Transverse colon (tissue), 4 donors: ENCODE data around the gene ELFN1. TPM values are rescaled to one million over a fixed set of nuclear protein-coding genes. Genes with fewer than 3 reads are reported as not detected.

ENCODE experiments used
- DNase-seq: peaks from one replicate; pipeline ENCODE4 v3.0.0-alpha.2; 2019
- H3K27ac ChIP-seq, 4 donors: fragments of 200-600 bp; sonication (generic); 2 replicates each; pipeline ENCODE4 v1.5.1; 2016 to 2018; ENCODE audit warnings: inconsistent platforms in 4 of 4
- H3K27me3 ChIP-seq: fragments of 200-600 bp; sonication (generic); 2 replicates; pipeline ENCODE4 v1.5.1; 2017; ENCODE audit warnings: inconsistent platforms
- H3K36me3 ChIP-seq, 4 donors: fragments of 200-600 bp; sonication (generic); 2 replicates each; pipeline ENCODE4 v1.5.1; 2017 to 2019; ENCODE audit warnings: inconsistent platforms in 4 of 4
- H3K4me1 ChIP-seq, 4 donors: fragments of 200-600 bp; sonication (generic); 2 replicates each; pipeline ENCODE4 v1.5.1; 2017 to 2020; ENCODE audit warnings: inconsistent platforms in 4 of 4
- H3K4me3 ChIP-seq, 4 donors: fragments of 200-600 bp; sonication (generic); 1 replicate in 1 of 4; 2 replicates in 3 of 4; pipeline versions ENCODE4 v1.5.1 to v1.6.1; 2017 to 2019; ENCODE audit warnings: inconsistent platforms in 4 of 4
- H3K9me3 ChIP-seq, 2 donors: fragments of 200-600 bp; sonication (generic); 2 replicates each; pipeline ENCODE4 v1.5.1; 2017 to 2019; ENCODE audit warnings: inconsistent platforms in 2 of 2
- EP300 ChIP-seq: sonication (generic); formaldehyde crosslinking; IDR thresholded peaks from one replicate; pipeline ENCODE4 v1.6.1; 2017; ENCODE audit warnings: antibody characterized with exemption, low read depth
- POLR2A ChIP-seq: fragments of 450-650 bp; IDR thresholded peaks from one replicate; pipeline ENCODE4 v1.6.1; 2016; ENCODE audit warnings: antibody characterized with exemption, mild to moderate bottlenecking, moderate library complexity
- POLR2AphosphoS5 ChIP-seq, 3 donors: sonication (generic); formaldehyde crosslinking; IDR thresholded peaks; one replicate each; pipeline ENCODE4 v1.6.1; 2016; ENCODE audit warnings: antibody characterized with exemption in 3 of 3
- WGBS, 2 donors: methylation state at CpG; one replicate each; pipeline ENCODE4 v1.1.5; 2018; ENCODE audit warnings: low coverage in 1 of 2; 5-methylcytosine and 5-hydroxymethylcytosine counted together
- in situ Hi-C, 4 donors: fragments of 200-750 bp; cut with MboI; loops; one replicate each; pipeline versions ENCODE4 v1.15.0 to v1.15.1; 2017; ENCODE audit warnings: low sequenced_read_pairs in 3 of 4, low pct_ligation_motif_present in 1 of 4, low pct_unique_long_range_greater_than_20kb in 1 of 4
- intact Hi-C: fragments of 100-400 bp; cut with DNase I; formaldehyde crosslinking; loops from one replicate; pipeline ENCODE4 v1.15.1; 2023; ENCODE audit warnings: low total_unique reads
- total RNA-seq, 4 donors: library from RNA; depleted of rRNA; stranded (reverse); fragments of >200 nt; gene quantifications; one replicate each; pipeline ENCODE4 v1.1.0, GENCODE V29; 2016
- TF ChIP-seq, protein P1 (sequence below), 5 experiments: fragments of 200-600 bp in 3 of 5; fragments of 450-650 bp in 2 of 5; sonication (generic) in 3 of 5; IDR thresholded peaks; 1 replicate in 2 of 5; 2 replicates in 3 of 5; pipeline ENCODE4 v1.5.1; 2016 to 2017; ENCODE audit warnings: antibody characterized with exemption in 5 of 5, inconsistent platforms in 3 of 5, mild to moderate bottlenecking in 2 of 5, moderate library complexity in 1 of 5

The ELFN1 gene
- total RNA-seq, 4 donors from 2014 or later: 0.14 to 0.60 (median 0.32) TPM; not detected in 1

DNA sequence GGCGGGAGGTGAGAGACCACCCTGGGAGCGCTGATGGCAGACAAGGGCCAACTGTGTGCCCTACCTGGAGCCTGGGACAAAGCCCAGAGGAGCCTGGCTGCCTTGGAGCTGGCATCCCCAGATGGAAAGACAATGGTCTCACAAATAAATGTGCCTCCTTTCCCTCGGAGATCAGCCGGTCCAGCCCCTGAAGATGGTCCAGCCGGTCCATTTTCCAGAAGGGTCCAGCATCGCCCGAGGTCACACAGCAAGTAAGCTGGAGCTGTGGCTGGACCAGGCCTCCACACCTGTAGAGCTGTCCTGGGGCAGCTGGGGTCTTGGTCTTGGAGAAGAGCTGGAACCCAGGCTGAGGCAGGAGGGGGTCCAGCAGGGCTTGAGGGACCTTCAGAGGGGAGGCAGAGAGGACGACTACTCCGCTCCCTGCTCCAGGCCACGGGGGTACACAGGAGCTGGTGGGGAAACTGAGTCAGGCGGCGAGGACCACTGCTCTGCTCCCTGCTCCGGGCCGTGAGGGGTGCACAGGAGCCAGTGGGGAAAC is 3.6 kb downstream of the ELFN1 start:
- TF ChIP-seq POLR2A (no peak), EP300 (no peak), POLR2AphosphoS5 (IDR thresholded peaks at IDR 0.05) (no peak)
- TF ChIP-seq, protein P1, sequence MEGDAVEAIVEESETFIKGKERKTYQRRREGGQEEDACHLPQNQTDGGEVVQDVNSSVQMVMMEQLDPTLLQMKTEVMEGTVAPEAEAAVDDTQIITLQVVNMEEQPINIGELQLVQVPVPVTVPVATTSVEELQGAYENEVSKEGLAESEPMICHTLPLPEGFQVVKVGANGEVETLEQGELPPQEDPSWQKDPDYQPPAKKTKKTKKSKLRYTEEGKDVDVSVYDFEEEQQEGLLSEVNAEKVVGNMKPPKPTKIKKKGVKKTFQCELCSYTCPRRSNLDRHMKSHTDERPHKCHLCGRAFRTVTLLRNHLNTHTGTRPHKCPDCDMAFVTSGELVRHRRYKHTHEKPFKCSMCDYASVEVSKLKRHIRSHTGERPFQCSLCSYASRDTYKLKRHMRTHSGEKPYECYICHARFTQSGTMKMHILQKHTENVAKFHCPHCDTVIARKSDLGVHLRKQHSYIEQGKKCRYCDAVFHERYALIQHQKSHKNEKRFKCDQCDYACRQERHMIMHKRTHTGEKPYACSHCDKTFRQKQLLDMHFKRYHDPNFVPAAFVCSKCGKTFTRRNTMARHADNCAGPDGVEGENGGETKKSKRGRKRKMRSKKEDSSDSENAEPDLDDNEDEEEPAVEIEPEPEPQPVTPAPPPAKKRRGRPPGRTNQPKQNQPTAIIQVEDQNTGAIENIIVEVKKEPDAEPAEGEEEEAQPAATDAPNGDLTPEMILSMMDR (IDR thresholded peaks at IDR 0.05): no peak
- Histone ChIP-seq H3K9me3 (no peaks in the 10 kb centered on the region), H3K4me1 (peaks cover 0 to 19% (median 15%) of the 10 kb centered on the region in 4 donors), H3K27me3 (peaks cover 78% of the 10 kb centered on the region), H3K4me3 (no peak overlapping the region), H3K27ac (no peak overlapping the region), H3K36me3 (no peaks in the 10 kb centered on the region)
- intact Hi-C loops (no loop called here), in situ Hi-C loops (loop anchor here in 2 of 4 donors (25.0 kb wide), 1 partner anchor 539 kb away; no protein-coding TSS in a partner anchor)
- whole genome bisulfite sequencing, 2 donors: 88 to 100% methylated on average over 3 to 13 of the region's 14 CpGs
- DNase-seq: no peak

DNA sequence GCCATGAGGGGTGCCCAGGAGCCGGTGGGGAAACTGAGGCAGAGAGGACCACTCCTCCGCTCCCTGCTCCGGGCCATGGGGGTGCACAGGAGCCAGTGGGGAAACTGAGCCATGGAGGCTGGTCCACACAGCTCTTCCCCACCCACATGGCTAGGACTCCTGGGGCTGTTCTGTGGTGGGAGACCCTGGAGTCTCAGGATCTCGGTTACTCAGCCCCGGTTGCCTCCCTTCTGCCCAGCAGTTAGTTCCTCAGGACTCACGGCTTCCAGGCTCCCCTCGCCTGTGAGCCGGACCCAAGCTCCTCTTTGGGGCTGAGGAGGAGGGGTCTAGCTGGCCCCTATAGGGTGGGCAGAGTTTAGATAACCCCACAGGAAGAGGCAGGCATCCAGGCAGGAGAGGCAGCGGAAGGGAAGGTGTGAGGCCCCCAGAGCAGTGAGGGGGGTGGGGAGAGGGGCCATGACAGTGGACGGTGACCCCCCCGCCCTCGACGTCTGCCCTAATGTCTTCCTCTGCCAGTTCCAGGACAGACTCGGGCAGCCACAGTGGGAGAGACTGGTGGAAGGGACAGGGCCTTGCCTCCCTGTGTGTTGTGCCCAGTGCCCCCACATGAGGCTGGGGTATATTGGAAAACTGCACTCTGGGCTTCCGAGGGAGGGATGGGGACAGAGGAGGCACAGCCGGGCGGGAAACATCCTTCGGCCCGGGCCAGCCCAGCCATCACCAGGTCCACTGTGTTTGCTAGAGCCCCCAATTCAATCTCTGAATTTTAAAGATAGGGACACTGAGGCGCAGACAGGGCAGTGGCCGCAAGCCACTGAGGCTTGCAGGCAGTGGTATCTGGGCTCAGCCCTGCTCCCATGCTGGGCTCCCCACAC is 4.3 kb downstream of the ELFN1 start:
- no peak for DNase-seq
- H3K27ac ChIP-seq: no peak overlapping the region
- H3K9me3 ChIP-seq: no peaks in the 10 kb centered on the region
- intact Hi-C loops: no loop called here
- peaks cover 0 to 15% (median 12%) of the 10 kb centered on the region in 4 donors for H3K4me1 ChIP-seq
- WGBS, 2 donors: 62 to 75% methylated on average over 3 to 19 of the region's 21 CpGs
- TF ChIP-seq POLR2AphosphoS5 (IDR thresholded peaks at IDR 0.05): no peak
- no peak for TF ChIP-seq EP300
- TF ChIP-seq, protein P1 (IDR thresholded peaks at IDR 0.05): no peak
- no peak for TF ChIP-seq POLR2A
- H3K36me3 ChIP-seq: no peaks in the 10 kb centered on the region
- H3K27me3 ChIP-seq: peaks cover 70% of the 10 kb centered on the region
- no peak overlapping the region for H3K4me3 ChIP-seq
- in situ Hi-C loops: loop anchor here in 2 of 4 donors (25.0 kb wide), 1 partner anchor 538 kb away; no protein-coding TSS in a partner anchor

DNA sequence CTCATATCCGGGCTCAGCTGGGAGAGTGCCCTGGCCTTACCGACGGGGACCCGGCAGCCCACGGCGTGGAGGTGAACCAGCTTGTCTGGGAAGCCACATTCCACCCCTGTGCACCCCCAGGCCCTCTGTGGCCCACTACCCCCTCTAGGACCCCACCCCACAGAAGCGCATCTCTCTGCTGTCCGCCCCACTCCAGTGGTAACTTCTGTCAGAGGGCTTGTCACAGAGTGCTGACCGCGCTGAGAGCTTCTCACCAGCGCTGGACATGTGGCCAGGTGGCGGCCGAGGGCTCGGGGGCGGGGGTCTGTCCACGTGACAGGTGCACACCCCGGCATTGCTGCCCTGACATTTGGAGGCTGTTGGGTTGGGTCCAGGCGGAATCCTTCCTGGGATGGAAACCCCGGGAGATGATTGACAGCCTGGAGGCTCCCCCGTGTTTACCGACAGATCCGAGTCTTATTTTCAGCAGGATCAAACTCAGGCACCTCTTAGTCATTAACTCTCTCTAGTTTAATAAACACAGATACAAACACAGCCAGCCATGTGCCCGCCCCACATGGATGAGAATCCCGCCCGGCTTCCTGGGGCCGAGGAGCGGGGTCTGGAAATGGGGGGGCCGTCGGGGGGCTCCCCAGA is 5.1 kb downstream of the ELFN1 start:
- in situ Hi-C loops: no loop called here
- 56% methylated on average over 28 of the region's 29 CpGs; no CpG with 5 or more reads in 1 of the 2 donors for WGBS, 2 donors

More for the DNA sequence above, 5.1 kb downstream of the ELFN1 start:
- Histone ChIP-seq H3K4me1 (peaks cover 0 to 7% (median 4%) of the 10 kb centered on the region in 4 donors), H3K27ac (no peak overlapping the region), H3K27me3 (peaks cover 62% of the 10 kb centered on the region), H3K9me3 (no peaks in the 10 kb centered on the region), H3K36me3 (no peaks in the 10 kb centered on the region), H3K4me3 (no peak overlapping the region)
- DNase-seq: no peak
- intact Hi-C loops: no loop called here
- TF ChIP-seq, protein P1 (IDR thresholded peaks at IDR 0.05): no peak
- TF ChIP-seq EP300: no peak
- no peak for TF ChIP-seq POLR2A
- TF ChIP-seq POLR2AphosphoS5 (IDR thresholded peaks at IDR 0.05): no peak
